ENCODE measurements around the gene ZNF397. TPM values are rescaled to one million over a fixed set of nuclear protein-coding genes. Genes with fewer than 3 reads are reported as not detected.

Gene ZNF397
- total RNA-seq, 1 experiment from 2014 or later = 23.8 TPM

DNA sequence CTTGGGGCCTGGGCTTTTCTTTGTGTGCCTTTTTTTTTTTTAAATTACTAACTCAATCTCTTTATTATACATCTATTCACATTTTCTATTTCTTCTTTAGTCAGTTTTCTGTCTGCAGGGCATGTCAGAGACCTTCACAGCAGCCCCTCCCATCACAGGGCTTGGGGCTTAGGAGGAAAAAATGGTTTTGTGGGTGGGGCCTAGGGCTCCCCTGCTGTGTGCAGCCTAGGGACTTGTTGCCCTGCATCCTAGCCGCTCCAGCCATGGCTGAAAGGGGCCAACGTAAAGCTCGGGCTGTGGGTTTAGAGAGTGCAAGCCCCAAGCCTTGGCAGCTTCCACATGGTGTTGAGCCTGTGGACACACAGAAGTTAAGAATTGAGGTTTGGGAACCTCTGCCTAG lies 35.4 kb downstream of the ZNF397 start:
- no TSS peak for BruUV-seq (replicated peaks)
- no peak overlapping the region for H3K27ac ChIP-seq (ENCODE audit: low read depth, low read length)
- no peak overlapping the region for H3K4me3 ChIP-seq (replicated peaks in 1 of 2; ENCODE audit: low read depth in 1 of 2, low read length in 2 of 2)
- RAD21 ChIA-PET (ENCODE audit: low non-redundant PET in 1 of 2, low total read pairs in 2 of 2, uncharacterized antibody in 2 of 2, unreplicated experiment in 2 of 2) = no interaction called here
- no peak for ATAC-seq
- no peaks in the 10 kb centered on the region for H3K4me1 ChIP-seq (ENCODE audit: control insufficient read depth in 1 of 2, insufficient read depth in 2 of 2, low read length in 2 of 2)
- CTCF ChIA-PET = no interaction called here
- no peaks in the 10 kb centered on the region for H4K20me1 ChIP-seq (ENCODE audit: insufficient read depth)
- peaks cover 0 to 8% of the 10 kb centered on the region in 2 experiments; a peak in 1 of 4 replicates for H3K9me3 ChIP-seq (ENCODE audit: control insufficient read depth in 1 of 2, insufficient read depth in 1 of 2, low read depth in 1 of 2, low read length in 2 of 2)
- TF ChIP-seq POLR2A (IDR thresholded peaks at IDR 0.05; ENCODE audit: borderline replicate concordance, extremely low read depth, insufficient read depth, insufficient read length) = no peak
- no peak for TF ChIP-seq YY1 (IDR thresholded peaks at IDR 0.05; ENCODE audit: extremely low read depth, insufficient replicate concordance, low read depth, low read length)
- TF ChIP-seq ZNF274 (IDR thresholded peaks at IDR 0.05; ENCODE audit: low read depth, low read length) = no peak
- no peak for TF ChIP-seq ZFX (IDR thresholded peaks at IDR 0.05)
- no peak for TF ChIP-seq EZH2phosphoT487 (IDR thresholded peaks at IDR 0.05; ENCODE audit: borderline replicate concordance)
- TF ChIP-seq SIN3A (IDR thresholded peaks at IDR 0.05; ENCODE audit: low read depth) = no peak
- no peak for TF ChIP-seq SRF (IDR thresholded peaks at IDR 0.05; ENCODE audit: low read depth)
- no peak for TF ChIP-seq EGR1 (IDR thresholded peaks at IDR 0.05; ENCODE audit: low read depth)
- no peak for TF ChIP-seq RAD21 (IDR thresholded peaks at IDR 0.05; ENCODE audit: low read depth)
- TF ChIP-seq, protein P1, sequence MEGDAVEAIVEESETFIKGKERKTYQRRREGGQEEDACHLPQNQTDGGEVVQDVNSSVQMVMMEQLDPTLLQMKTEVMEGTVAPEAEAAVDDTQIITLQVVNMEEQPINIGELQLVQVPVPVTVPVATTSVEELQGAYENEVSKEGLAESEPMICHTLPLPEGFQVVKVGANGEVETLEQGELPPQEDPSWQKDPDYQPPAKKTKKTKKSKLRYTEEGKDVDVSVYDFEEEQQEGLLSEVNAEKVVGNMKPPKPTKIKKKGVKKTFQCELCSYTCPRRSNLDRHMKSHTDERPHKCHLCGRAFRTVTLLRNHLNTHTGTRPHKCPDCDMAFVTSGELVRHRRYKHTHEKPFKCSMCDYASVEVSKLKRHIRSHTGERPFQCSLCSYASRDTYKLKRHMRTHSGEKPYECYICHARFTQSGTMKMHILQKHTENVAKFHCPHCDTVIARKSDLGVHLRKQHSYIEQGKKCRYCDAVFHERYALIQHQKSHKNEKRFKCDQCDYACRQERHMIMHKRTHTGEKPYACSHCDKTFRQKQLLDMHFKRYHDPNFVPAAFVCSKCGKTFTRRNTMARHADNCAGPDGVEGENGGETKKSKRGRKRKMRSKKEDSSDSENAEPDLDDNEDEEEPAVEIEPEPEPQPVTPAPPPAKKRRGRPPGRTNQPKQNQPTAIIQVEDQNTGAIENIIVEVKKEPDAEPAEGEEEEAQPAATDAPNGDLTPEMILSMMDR (IDR thresholded peaks at IDR 0.05 in 2 of 3, conservative IDR thresholded peaks at IDR 0.05 in 1 of 3; ENCODE audit: borderline replicate concordance in 1 of 3, insufficient read depth in 1 of 3, low read depth in 2 of 3, low read length in 2 of 3) = no peak
- no peak for TF ChIP-seq EZH2 (IDR thresholded peaks at IDR 0.05)
- TF ChIP-seq ELF1 (IDR thresholded peaks at IDR 0.05; ENCODE audit: borderline replicate concordance, low read depth) = no peak
- TF ChIP-seq CBX3 (IDR thresholded peaks at IDR 0.05; ENCODE audit: low read depth) = no peak
- no peak for TF ChIP-seq JUND (IDR thresholded peaks at IDR 0.05)
- TF ChIP-seq, protein P2, sequence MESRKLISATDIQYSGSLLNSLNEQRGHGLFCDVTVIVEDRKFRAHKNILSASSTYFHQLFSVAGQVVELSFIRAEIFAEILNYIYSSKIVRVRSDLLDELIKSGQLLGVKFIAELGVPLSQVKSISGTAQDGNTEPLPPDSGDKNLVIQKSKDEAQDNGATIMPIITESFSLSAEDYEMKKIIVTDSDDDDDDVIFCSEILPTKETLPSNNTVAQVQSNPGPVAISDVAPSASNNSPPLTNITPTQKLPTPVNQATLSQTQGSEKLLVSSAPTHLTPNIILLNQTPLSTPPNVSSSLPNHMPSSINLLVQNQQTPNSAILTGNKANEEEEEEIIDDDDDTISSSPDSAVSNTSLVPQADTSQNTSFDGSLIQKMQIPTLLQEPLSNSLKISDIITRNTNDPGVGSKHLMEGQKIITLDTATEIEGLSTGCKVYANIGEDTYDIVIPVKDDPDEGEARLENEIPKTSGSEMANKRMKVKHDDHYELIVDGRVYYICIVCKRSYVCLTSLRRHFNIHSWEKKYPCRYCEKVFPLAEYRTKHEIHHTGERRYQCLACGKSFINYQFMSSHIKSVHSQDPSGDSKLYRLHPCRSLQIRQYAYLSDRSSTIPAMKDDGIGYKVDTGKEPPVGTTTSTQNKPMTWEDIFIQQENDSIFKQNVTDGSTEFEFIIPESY (IDR thresholded peaks at IDR 0.05; ENCODE audit: extremely low read depth, insufficient replicate concordance, low read length) = no peak
- TF ChIP-seq, protein P3, sequence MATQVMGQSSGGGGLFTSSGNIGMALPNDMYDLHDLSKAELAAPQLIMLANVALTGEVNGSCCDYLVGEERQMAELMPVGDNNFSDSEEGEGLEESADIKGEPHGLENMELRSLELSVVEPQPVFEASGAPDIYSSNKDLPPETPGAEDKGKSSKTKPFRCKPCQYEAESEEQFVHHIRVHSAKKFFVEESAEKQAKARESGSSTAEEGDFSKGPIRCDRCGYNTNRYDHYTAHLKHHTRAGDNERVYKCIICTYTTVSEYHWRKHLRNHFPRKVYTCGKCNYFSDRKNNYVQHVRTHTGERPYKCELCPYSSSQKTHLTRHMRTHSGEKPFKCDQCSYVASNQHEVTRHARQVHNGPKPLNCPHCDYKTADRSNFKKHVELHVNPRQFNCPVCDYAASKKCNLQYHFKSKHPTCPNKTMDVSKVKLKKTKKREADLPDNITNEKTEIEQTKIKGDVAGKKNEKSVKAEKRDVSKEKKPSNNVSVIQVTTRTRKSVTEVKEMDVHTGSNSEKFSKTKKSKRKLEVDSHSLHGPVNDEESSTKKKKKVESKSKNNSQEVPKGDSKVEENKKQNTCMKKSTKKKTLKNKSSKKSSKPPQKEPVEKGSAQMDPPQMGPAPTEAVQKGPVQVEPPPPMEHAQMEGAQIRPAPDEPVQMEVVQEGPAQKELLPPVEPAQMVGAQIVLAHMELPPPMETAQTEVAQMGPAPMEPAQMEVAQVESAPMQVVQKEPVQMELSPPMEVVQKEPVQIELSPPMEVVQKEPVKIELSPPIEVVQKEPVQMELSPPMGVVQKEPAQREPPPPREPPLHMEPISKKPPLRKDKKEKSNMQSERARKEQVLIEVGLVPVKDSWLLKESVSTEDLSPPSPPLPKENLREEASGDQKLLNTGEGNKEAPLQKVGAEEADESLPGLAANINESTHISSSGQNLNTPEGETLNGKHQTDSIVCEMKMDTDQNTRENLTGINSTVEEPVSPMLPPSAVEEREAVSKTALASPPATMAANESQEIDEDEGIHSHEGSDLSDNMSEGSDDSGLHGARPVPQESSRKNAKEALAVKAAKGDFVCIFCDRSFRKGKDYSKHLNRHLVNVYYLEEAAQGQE (IDR thresholded peaks at IDR 0.05; ENCODE audit: low read depth) = no peak
- TF ChIP-seq MAX (IDR thresholded peaks at IDR 0.05) = no peak
- TF ChIP-seq POLR2AphosphoS5 (IDR thresholded peaks at IDR 0.05; ENCODE audit: low read depth, low read length) = no peak
- TF ChIP-seq CEBPB (IDR thresholded peaks at IDR 0.05; ENCODE audit: low read depth) = no peak
- no peaks in the 10 kb centered on the region for H3K79me2 ChIP-seq (ENCODE audit: insufficient read depth, low read length)
- intact Hi-C loops (cut with micrococcal nuclease) = no loop called here
- H3K27me3 ChIP-seq (ENCODE audit: insufficient read depth, low read length) = no peaks in the 10 kb centered on the region
- no peaks in the 10 kb centered on the region for H3K36me3 ChIP-seq (ENCODE audit: control insufficient read depth in 1 of 2, insufficient read depth in 2 of 2, low read length in 2 of 2)
- no peak overlapping the region for H3K9ac ChIP-seq (ENCODE audit: low read length)
- no peak overlapping the region for H3K4me2 ChIP-seq (ENCODE audit: low read length)
- POLR2A ChIA-PET = no interaction called here
- no peak for DNase-seq (ENCODE audit: low read depth, low spot score)
- no peaks in the 10 kb centered on the region for H3K9me2 ChIP-seq (ENCODE audit: insufficient read depth)
- no peak overlapping the region for H2AFZ ChIP-seq (ENCODE audit: low read depth, low read length, poor library complexity, severe bottlenecking)
